Stimulated activated CD4-positive, alpha-beta T cell treated with anti-CD3 and anti-CD28 coated beads, Interleukin-12 subunit alpha, Interleukin-12 subunit beta, amount 100 ng/mL, for 24 hours (primary cell): ENCODE data around the gene PCDHGC5.
A peak's percentile ranks its signal among the peaks of the same experiment; 100 is the strongest.

Source experiments
- DNase-seq, 2 experiments: peaks; one replicate each; pipeline ENCODE4 v3.0.0-alpha.2; 2020; ENCODE audit warnings: low read depth in 2 of 2

PCDHGC5 gene

DNA sequence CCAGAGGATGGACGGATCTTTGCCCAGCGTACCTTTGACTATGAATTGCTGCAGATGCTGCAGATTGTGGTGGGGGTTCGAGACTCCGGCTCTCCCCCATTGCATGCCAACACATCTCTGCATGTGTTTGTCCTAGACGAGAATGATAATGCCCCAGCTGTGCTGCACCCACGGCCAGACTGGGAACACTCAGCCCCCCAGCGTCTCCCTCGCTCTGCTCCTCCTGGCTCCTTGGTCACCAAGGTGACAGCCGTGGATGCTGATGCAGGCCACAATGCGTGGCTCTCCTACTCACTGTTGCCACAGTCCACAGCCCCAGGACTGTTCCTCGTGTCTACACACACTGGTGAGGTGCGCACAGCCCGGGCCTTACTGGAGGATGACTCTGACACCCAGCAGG lies 1.9 kb downstream of the PCDHGC5 start:
- no peak for DNase-seq

DNA sequence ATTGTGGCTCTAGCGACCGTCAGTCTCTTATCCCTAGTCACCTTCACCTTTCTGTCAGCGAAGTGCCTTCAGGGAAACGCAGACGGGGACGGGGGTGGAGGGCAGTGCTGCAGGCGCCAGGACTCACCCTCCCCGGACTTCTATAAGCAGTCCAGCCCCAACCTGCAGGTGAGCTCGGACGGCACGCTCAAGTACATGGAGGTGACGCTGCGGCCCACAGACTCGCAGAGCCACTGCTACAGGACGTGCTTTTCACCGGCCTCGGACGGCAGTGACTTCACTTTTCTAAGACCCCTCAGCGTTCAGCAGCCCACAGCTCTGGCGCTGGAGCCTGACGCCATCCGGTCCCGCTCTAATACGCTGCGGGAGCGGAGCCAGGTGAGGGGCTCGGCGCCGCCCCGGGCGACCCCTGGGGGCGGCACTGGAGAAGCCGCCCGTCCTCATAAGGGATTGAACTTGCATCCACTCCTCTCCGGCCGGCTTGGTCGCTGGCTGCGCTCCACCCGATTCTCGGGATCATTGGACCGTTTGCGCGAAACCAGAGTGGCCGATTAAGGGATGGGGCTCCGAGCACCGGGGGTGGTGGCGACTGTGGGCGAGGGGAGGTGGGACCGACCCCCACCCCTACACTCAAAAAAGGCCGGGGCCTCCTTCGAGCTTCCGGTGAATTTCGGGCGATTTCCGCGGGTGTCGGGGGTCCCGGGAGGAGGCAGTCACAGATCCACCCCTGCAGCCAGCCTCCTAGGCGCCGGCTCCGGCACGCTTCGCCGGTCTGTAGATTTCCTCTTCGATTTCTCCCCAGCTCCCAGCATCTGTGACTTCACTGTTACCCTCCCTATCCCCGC lies 2.7 kb downstream of the PCDHGC5 start:
- DNase-seq: no peak

DNA sequence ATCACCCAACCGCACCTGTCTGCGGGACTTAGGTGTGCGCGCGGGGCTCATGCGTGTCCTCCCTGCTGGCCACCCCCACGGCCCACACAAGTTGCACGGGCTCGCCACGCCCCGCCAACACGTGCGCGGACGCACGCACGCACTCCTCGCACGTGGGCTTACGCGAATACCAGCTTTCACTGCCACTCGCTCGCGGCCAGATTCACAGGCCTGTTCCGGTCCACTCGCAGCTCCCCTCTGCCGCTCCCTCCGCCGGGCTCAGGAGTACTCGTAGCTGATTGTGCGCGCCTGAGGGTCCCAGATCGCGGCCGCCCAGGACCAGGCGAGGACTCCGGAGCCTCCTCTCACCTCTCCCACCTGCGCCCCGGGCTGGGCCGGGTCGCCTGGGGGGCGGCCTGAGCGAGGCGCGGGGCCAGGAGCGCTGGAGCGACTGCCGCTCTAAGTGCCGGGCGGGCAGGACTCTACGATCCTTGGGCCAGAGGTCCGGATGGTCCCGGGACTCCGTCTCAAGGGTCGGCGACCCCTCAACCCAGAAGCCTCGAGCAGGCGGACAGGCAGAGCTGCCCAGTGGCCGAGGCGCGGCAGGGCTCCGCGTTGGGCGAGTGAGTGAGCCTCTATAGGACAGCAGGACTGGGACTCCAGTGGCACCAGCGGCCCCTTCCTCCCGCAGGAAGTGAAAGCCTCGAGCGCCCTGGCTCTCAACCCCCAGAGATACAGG lies 3.4 kb downstream of the PCDHGC5 start:
- DNase-seq: no peak

DNA sequence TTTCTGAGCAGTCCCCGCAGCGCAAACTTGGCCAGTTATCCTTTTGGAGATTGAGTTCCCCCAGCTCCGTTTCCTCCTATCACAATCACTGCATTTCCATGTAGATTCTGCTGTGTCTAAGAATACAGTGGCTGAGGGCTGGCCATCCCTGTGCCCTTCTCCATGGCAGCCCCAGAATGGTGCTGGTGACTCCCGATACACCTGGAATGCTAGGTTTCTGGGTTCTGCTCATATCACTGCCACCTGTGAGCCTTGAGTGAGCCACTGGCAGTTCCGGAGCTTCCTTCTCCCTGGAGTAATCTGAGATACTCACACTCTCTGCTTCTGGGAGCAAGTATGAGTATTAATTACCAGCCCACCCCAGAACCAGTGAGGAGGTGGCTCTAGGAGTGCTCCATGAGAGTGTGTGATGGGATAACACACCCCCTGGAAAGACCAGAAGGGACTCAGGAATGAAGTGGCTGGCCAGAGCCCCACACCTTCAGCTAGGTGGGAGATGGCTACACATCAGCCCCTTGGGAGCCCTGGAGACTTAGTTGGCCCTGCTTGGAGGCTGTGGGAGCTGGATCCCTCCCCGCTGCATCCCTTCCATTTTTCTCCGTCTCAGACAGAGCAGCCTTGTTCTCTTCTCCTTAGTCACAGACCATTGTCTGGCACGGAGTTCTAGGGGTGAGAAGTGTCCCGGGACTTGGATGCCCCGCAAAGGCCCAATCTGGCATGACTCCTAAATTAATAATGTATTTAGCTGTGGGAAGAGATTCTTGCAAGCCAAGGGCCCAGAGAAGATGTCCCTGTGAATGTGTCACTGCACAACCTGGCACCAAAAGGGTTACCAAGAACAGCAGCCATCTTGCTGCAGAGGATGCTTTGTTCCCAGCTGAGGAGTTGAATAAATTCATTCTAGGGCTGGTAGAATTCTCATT lies 4.9 kb downstream of the PCDHGC5 start:
- DNase-seq: no peak

DNA sequence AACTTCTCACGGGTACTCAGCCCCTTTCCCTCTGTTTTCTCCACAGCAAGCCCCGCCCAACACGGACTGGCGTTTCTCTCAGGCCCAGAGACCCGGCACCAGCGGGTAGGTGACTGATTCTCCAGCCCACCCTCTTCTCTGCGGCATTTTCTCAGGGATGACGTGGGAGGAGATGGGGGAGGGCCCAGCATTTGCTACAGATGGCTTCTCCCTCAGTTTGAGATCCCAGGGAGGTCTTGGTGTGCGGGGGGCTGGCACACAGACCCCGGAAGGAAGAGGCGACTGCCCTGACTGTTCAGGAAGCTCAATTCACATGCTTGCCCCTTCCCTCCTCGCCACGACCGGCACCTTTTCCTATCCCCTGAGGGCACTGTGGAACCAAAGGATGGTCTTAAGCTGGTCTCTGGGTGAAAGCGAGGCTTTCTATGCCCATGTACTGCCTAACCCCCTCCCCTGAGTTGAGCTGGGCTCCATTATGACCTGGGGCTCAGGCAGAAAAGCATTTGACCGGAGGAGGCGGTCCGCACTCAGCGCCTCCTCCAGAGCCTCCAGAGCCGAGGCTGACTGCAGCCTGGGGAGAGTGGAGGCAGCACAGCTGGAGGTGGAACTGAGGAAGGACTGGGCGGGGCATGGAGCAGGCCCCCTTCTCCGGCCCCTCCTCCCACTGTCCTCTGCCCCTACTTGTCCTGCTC lies 6.0 kb downstream of the PCDHGC5 start:
- no peak for DNase-seq

DNA sequence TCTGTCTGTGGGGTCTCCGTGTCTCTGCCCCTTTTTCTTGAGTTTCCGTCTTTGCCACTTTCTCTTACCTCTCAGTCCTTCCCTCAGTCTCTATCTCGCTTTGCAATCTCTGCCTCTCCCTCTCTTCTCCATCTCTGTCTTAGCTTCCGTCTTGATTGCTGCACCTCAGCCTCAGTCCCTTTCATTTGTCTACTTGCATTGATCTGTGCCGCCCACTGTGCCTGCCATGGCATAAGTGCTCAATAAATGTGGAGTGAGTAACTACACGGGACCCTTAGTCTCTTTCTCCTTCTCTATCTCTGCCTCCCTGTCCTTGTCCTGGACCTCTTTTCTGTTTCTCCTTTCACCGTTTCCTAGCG lies 6.6 kb downstream of the PCDHGC5 start:
- DNase-seq: no peak

DNA sequence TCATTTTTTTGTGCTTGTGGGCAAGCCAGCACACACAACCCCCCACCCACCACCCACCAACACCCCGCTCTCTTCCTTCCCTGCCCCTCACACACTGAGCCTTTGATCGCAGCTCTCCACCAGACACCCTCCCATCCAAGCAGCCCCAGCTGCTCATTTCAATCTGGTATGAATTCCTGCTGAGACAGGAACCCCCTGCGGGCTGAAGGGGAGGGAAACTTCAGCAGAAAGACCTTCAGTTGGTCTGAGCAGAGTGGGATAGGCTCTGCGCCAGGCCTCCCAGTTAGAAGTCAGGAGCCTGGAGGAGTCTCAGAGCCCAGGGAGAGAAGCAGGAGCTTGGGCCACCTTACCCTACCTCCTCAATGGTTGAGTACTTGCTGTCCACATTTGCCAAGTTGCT lies 7.2 kb downstream of the PCDHGC5 start:
- no peak for DNase-seq

DNA sequence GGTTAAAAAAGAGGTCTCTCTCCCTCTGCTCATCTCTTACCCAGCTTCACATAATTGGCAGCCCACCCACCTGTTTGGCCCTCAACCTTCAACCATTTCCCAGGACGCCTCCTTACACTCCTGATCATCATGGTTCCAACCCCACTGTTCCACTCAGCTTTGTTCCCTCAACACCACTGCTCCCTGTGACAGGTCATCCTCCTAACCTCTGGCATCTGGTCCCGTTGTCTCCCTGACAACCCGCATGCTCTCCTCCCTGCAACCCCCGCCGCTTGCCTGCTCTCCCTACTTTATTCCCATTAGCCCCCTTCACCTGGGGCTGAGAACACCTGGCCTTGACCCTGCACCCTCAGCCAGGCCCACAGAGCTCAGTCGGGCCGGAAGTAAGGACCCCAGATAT lies 12.9 kb downstream of the PCDHGC5 start:
- no peak for DNase-seq

DNA sequence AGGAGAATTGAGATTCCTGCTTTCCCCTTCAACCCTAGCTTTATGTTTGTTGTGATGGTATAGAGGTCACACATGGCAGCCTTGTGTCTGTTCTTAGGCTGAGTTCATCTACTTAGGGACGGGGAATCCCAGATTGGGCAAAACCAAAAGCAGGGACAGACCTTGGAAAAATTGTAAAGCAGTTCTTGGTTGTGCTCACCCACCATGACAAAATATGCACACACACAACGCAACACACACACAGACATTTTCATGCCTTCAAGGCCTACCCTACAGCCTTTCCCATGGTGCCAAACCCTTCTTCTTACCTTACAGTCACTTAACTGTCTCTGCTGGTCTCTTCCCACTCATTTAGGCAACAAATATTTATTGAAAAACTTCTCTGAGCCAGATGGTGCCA lies 14.8 kb downstream of the PCDHGC5 start:
- DNase-seq: no peak

DNA sequence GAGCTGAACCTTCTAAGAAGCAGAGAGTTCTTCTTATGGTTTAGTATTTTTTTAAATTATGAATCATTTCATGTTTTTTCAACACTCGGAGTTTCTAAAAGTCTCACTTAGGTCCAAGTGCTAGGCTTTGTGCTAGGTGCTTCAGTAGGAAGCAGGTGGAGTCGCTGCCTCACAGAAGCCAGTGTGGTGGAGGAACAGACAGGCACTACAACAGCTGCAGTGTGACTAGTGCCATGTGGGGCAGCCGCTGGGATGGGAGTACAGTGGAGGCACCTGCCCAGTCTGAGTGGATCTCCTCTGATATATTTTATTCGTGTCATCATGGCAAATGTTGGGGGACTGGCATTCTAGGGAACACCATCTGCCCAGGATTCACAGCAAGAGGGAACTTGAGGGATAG lies 15.3 kb downstream of the PCDHGC5 start:
- DNase-seq: no peak

DNA sequence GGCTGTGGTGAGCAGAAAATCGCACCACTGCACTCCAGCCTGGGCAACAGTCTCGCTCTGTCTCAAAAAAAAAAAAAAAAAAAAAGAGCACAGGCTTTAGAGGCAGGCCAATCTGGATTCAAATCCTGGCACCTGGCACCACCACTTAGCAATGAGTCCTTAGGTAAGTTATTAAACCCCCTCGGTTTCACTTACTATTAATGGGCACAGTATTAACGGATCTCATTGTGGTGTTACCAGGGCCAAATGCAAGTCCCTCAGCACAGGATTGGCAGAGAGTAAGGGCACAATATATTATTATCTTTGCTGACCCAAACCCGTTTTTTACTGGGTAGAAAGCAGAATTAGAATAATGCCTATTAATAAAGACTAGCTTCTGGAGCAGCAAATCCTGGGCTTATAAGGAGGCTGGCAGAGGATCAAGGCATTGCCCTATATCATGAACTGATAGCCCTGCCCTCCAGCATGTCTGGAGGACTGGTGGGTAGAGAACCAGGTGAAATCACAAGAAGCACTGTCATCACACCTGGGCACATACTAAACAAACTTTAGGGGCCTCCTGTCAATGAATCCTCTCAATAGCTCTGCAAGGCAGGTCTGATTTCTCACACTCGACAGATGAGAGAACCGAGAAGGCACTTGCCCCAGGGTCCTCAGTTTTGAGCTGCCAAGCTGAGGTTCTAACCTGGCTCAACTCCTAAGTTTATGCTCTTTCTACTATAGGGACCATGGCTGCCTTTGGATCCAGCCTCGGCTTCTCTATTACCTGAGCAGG lies 17.7 kb downstream of the PCDHGC5 start:
- DNase-seq: no peak

DNA sequence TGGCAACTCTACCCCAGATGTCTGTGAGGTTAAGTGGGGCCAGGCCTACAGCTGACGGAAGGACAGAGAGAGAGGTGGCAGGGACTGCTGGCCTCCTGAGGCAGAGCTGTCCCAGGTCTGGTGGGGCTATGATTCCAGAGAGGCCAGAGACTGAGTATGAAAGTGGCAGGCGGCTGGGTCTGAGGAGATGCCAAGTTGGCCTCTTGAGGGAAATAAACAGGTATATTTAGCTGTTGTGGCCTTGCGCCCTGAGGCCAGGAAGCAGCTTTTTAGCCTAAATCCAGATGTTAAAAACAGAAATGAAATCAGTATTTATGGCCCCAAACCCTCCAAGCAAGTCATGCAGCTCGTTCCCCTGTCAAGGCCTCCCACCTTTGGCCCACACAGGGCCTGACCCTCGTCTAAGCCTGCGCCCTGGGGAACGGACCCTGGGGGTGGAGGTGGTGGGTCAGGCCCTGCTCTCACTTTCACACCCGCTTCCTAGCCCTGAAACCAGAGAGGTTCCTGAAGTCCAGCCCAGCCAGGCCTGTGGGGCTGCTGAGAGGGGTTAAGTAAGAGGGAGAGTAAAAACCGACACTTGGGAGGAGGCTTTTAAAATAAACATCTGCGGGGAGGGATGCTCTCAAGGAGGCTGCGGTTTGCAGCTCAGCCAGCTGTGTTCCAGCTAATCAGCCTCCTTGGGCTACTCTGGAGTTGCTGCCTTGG lies 18.7 kb downstream of the PCDHGC5 start:
- no peak for DNase-seq

DNA sequence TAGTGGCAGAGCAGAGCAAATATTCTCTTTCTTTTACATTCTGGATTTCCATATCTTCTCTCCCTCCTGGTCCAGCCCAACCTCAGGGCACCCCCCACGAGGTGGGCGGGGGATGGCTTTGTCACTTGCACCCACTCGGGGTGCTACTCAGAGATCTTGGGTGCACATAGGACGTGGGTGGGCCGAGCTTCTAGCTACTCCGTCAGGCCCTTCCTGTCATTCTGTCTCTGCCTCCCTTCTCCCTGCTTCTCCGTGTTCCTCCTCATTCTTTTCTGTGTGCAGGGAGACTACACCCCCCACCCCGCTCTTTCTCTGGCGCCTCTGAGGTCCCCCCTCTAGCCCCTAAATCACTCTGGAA lies 19.5 kb downstream of the PCDHGC5 start:
- no peak for DNase-seq

DNA sequence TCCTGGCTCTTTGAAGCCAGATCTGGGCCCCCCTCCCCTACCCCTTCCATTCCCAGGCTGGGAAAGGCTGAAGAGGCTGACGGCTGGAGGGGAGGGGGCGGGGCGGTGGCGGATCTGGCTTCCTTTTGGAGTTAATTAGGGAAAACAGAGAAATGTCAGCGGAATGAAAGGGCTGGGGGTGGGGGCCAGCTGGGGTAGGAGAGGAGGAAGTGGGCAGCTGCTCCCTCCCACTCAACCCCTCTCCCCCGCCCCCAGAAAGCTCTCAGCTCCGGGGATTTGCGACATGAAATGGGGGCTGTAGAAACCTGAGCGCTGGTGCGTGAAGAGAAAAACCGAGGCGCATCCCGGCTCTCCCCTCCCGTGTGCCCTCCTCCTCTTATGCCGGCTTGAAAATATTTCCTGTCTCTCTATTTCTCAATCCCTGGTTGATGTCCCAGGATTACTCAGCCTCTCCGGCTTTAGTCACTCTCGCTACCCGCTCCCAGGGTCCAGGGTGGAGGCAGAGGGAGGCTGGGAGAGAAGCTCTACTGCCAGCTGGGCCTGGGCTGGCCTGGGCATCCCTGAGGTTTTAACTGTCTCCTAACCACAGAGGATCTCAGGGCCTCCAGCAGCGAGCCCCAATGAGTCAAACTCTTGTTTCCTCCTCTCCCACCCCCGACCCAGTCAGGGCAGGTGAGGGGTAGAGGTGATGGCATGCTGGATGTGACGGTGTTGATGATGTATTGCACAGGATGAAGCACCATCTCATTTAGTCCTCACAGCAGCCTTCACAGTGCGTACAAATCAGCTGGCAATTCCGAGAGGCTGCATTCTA lies 20.1 kb downstream of the PCDHGC5 start:
- no peak for DNase-seq

DNA sequence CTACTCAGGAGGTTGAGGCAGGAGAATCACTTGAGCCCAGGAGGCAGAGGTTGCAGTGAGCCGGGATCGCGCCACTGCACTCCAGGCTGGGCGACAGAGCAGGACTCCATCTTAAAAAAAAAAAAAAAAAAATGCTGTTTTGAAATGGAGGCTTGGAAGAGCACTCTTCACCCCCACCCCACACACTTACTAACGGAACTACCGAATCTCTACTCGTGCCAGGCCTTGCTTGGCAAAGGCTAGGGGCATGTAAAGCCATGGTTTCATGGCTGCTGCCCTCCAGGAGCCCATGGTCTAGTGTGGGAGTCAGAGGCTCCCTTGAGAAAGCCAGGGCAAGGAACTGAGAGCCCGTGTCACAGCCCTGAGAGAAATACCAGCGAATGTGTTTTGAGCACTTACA lies 21.3 kb downstream of the PCDHGC5 start:
- no peak for DNase-seq

DNA sequence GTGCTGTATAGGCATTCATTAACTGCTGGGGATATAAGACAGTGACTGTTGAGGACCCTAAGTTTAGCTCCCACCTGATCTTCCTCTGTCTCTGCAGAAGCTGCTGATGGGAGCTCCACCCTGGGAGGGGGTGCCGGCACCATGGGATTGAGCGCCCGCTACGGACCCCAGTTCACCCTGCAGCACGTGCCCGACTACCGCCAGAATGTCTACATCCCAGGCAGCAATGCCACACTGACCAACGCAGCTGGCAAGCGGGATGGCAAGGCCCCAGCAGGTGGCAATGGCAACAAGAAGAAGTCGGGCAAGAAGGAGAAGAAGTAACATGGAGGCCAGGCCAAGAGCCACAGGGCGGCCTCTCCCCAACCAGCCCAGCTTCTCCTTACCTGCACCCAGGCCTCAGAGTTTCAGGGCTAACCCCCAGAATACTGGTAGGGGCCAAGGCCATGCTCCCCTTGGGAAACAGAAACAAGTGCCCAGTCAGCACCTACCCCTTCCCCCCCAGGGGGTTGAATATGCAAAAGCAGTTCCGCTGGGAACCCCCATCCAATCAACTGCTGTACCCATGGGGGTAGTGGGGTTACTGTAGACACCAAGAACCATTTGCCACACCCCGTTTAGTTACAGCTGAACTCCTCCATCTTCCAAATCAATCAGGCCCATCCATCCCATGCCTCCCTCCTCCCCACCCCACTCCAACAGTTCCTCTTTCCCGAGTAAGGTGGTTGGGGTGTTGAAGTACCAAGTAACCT lies 22.1 kb downstream of the PCDHGC5 start:
- no peak for DNase-seq

DNA sequence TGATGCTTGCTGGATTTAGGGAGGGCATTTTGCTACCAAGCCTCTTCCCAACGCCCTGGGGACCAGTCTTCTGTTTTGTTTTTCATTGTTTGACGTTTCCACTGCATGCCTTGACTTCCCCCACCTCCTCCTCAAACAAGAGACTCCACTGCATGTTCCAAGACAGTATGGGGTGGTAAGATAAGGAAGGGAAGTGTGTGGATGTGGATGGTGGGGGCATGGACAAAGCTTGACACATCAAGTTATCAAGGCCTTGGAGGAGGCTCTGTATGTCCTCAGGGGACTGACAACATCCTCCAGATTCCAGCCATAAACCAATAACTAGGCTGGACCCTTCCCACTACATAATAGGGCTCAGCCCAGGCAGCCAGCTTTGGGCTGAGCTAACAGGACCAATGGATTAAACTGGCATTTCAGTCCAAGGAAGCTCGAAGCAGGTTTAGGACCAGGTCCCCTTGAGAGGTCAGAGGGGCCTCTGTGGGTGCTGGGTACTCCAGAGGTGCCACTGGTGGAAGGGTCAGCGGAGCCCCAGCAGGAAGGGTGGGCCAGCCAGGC lies 23.0 kb downstream of the PCDHGC5 start:
- no peak for DNase-seq

DNA sequence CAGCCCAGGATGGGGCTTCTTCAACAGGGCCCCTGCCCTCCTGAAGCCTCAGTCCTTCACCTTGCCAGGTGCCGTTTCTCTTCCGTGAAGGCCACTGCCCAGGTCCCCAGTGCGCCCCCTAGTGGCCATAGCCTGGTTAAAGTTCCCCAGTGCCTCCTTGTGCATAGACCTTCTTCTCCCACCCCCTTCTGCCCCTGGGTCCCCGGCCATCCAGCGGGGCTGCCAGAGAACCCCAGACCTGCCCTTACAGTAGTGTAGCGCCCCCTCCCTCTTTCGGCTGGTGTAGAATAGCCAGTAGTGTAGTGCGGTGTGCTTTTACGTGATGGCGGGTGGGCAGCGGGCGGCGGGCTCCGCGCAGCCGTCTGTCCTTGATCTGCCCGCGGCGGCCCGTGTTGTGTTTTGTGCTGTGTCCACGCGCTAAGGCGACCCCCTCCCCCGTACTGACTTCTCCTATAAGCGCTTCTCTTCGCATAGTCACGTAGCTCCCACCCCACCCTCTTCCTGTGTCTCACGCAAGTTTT lies 23.6 kb downstream of the PCDHGC5 start:
- DNase-seq: peak; percentile 56 to 88
